SK-N-SH (cell line): ENCODE results near the gene SLC8B1. TPM values are rescaled to one million over a fixed set of nuclear protein-coding genes. Genes with fewer than 3 reads are reported as not detected.

Experiments
- CTCF ChIA-PET: fragments of 300-600, 350-600 bp; formaldehyde crosslinking; extraction: SDS; loops from one replicate; lab custom pipeline; 2021; lab: Yijun Ruan, JAX
- POLR2A ChIA-PET: fragments of 350-600 bp; sonication (Branson Sonifier 250); formaldehyde crosslinking; extraction: SDS; loops from one replicate; lab custom pipeline; 2020; ENCODE audit warnings: antibody characterized with exemption, inconsistent platforms; lab: Yijun Ruan, JAX
- DNase-seq: peaks from one replicate; pipeline ENCODE4 v3.0.0; 2012
- H2AFZ ChIP-seq: fragments of 200-600 bp; sonication (generic); 2 replicates; pipeline ENCODE4 v1.8.1; 2016; ENCODE audit warnings: antibody characterized with exemption, mild to moderate bottlenecking, low read depth
- H3F3A ChIP-seq: fragments of 200-600 bp; sonication (generic); replicated peaks from 2 replicates; pipeline ENCODE3; 2016; ENCODE audit warnings: antibody characterized with exemption, mild to moderate bottlenecking; ENCODE audit not compliant: insufficient read depth
- H3K27ac ChIP-seq, 2 experiments: fragments of 200-500 bp in 1 of 2; fragments of 200-600 bp in 1 of 2; sonication (Bioruptor generic) in 1 of 2; sonication (generic), shearing (Covaris generic) in 1 of 2; 2 replicates each; pipeline versions ENCODE4 v1.5.1 to v1.6.1; 2014 to 2016; ENCODE audit warnings: low read depth in 2 of 2, inconsistent platforms in 1 of 2, low read length in 1 of 2, mild to moderate bottlenecking in 1 of 2, mixed read lengths in 1 of 2
- H3K27me3 ChIP-seq: fragments of 200-600 bp; sonication (generic), shearing (Covaris generic); 2 replicates; pipeline ENCODE4 v1.6.1; 2016; ENCODE audit warnings: mixed run types; ENCODE audit not compliant: insufficient read depth
- H3K36me3 ChIP-seq, 2 experiments: fragments of 200-500 bp in 1 of 2; fragments of 200-600 bp in 1 of 2; sonication (Bioruptor generic) in 1 of 2; sonication (generic) in 1 of 2; replicated peaks in 1 of 2; 2 replicates each; pipeline versions ENCODE3 to v1.5.1; 2014 to 2016; ENCODE audit warnings: low read length in 1 of 2, mild to moderate bottlenecking in 1 of 2; ENCODE audit not compliant: insufficient read depth in 2 of 2, control insufficient read depth in 1 of 2
- H3K4me1 ChIP-seq, 2 experiments: fragments of 200-500 bp in 1 of 2; fragments of 200-600 bp in 1 of 2; sonication (Bioruptor generic) in 1 of 2; sonication (generic), shearing (Covaris generic) in 1 of 2; 2 replicates each; pipeline versions ENCODE4 v1.5.1 to v1.6.1; 2014 to 2016; ENCODE audit warnings: low read depth in 1 of 2, low read length in 1 of 2, mixed run types in 1 of 2; ENCODE audit not compliant: insufficient read depth in 2 of 2, control insufficient read depth in 1 of 2
- H3K4me2 ChIP-seq: fragments of 200-600 bp; sonication (generic), shearing (Covaris generic); 2 replicates; pipeline ENCODE4 v1.6.1; 2017; ENCODE audit warnings: mixed run types
- H3K4me3 ChIP-seq, 2 experiments: fragments of 200-500 bp in 1 of 2; fragments of 200-600 bp in 1 of 2; sonication (Bioruptor generic) in 1 of 2; sonication (generic), shearing (Covaris generic) in 1 of 2; 2 replicates each; pipeline versions ENCODE4 v1.5.1 to v1.8.1; 2014 to 2016; ENCODE audit warnings: low read depth in 2 of 2, inconsistent platforms in 1 of 2, low read length in 1 of 2, mild to moderate bottlenecking in 1 of 2, mixed read lengths in 1 of 2, moderate library complexity in 1 of 2
- H3K79me2 ChIP-seq: fragments of 200-600 bp; sonication (generic); 2 replicates; pipeline ENCODE4 v1.8.1; 2017; ENCODE audit warnings: mild to moderate bottlenecking; ENCODE audit not compliant: insufficient read depth
- H3K9ac ChIP-seq: fragments of 200-600 bp; sonication (generic); 2 replicates; pipeline ENCODE4 v1.6.1; 2017; ENCODE audit warnings: mixed run types
- H3K9me2 ChIP-seq: fragments of 200-600 bp; sonication (generic); 2 replicates; pipeline ENCODE4 v1.6.1; 2017; ENCODE audit warnings: mixed run types
- H3K9me3 ChIP-seq: fragments of 200-600 bp; sonication (generic); 2 replicates; pipeline ENCODE4 v1.6.1; 2017; ENCODE audit warnings: mixed run types, mild to moderate bottlenecking, moderate library complexity
- H4K20me1 ChIP-seq: fragments of 200-600 bp; sonication (generic); 2 replicates; pipeline ENCODE4 v1.6.1; 2017; ENCODE audit warnings: mild to moderate bottlenecking, mixed run types; ENCODE audit not compliant: insufficient read depth
- CHD2 ChIP-seq: fragments of 150-350 bp; IDR thresholded peaks from 2 replicates; pipeline ENCODE4 v1.6.1; 2018; ENCODE audit warnings: low read length; ENCODE audit not compliant: partially characterized antibody
- CTCF ChIP-seq: fragments of 200-600 bp; sonication (generic); IDR thresholded peaks from 2 replicates; pipeline ENCODE4 v1.6.1; 2017; ENCODE audit warnings: antibody characterized with exemption, mild to moderate bottlenecking, moderate library complexity
- EP300 ChIP-seq, 2 experiments: IDR thresholded peaks; 2 replicates each; pipeline versions ENCODE4 v1.4.0 to v1.6.1; 2012; ENCODE audit warnings: borderline replicate concordance in 1 of 2, low read depth in 1 of 2, low read length in 1 of 2
- FOXJ3 ChIP-seq: sonication (generic); formaldehyde crosslinking; IDR thresholded peaks from 2 replicates; pipeline ENCODE4 v1.5.1; 2020; ENCODE audit warnings: mild to moderate bottlenecking, missing genetic modification reagents
- GABPA ChIP-seq: IDR thresholded peaks from 2 replicates; pipeline ENCODE4 v1.4.0; 2012; ENCODE audit warnings: low read depth, mild to moderate bottlenecking
- JUND ChIP-seq: IDR thresholded peaks from 2 replicates; pipeline ENCODE4 v1.4.0; 2012
- MXI1 ChIP-seq: IDR thresholded peaks from 2 replicates; pipeline ENCODE4 v1.6.1; 2012; ENCODE audit warnings: mild to moderate bottlenecking, low read depth, low read length, improper control_type of control experiment
- NRF1 ChIP-seq: IDR thresholded peaks from 2 replicates; pipeline ENCODE4 v1.6.1; 2012; ENCODE audit warnings: low read depth, mild to moderate bottlenecking, low read length
- RAD21 ChIP-seq: IDR thresholded peaks from 2 replicates; pipeline ENCODE4 v1.6.1; 2012; ENCODE audit warnings: mild to moderate bottlenecking, low read length
- RCOR1 ChIP-seq: fragments of 150-350 bp; IDR thresholded peaks from 2 replicates; pipeline ENCODE4 v1.6.1; 2017; ENCODE audit warnings: antibody characterized with exemption, low read length
- TAF1 ChIP-seq: IDR thresholded peaks from 2 replicates; pipeline ENCODE4 v1.6.1; 2012; ENCODE audit warnings: low read depth, mild to moderate bottlenecking, low read length, moderate library complexity, borderline replicate concordance
- YY1 ChIP-seq: IDR thresholded peaks from 2 replicates; pipeline ENCODE4 v1.4.0; 2012; ENCODE audit warnings: low read depth, mild to moderate bottlenecking
- WGBS: methylation state at CpG from one replicate; pipeline ENCODE4 v1.1.6; 2017; ENCODE audit warnings: low lambda C conversion rate; 5-methylcytosine and 5-hydroxymethylcytosine counted together
- polyA plus RNA-seq, 3 experiments: library from polyadenylated mRNA; depleted of rRNA; stranded (reverse); fragments of >200 nt; gene quantifications; 2 replicates each; pipeline ENCODE4 v1.2.3, GENCODE V29; 2012
- TF ChIP-seq, protein P1 (sequence below): IDR thresholded peaks from 2 replicates; pipeline ENCODE4 v1.4.0; 2012; ENCODE audit warnings: low read depth, borderline replicate concordance

Gene SLC8B1
- polyA plus RNA-seq, 1 of the 3 experiments (the other 2 are of a cell fraction): 12.0 TPM

DNA sequence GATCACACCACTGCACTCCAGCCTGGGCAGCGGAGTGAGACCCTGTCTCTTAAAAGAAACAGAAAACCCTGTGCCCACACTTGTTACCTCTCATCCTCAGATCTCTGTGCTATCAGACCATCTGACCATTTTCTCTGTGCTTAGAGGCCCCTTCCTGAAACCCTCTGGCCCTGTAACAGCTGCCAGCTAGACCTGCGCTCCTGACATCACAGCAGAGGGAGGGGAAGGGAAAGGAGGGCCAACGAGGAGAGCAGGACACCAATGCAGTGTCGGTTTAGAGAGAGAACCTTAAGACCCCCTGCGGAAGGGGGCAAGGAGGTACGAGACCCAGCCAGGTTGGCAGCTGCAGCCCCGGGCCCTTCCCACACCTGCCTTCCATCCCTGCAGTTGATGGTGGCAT is 42.4 kb downstream of the SLC8B1 start:
- peaks cover 0 to 34% of the 10 kb centered on the region in 2 experiments for H3K36me3 ChIP-seq
- 88% methylated on average over 7 of the region's 7 CpGs for WGBS
- no peaks in the 10 kb centered on the region for H3K79me2 ChIP-seq
- no peaks in the 10 kb centered on the region for H3K27me3 ChIP-seq
- no peak overlapping the region for H3K4me2 ChIP-seq
- no peaks in the 10 kb centered on the region for H4K20me1 ChIP-seq
- TF ChIP-seq CTCF: no peak
- no peak for TF ChIP-seq NRF1
- no peak for TF ChIP-seq CHD2
- no peak for TF ChIP-seq GABPA
- no peak for TF ChIP-seq YY1
- TF ChIP-seq FOXJ3 (CRISPR knock-in tag): no peak
- TF ChIP-seq RAD21: no peak
- no peak for TF ChIP-seq MXI1
- no peak for TF ChIP-seq RCOR1
- TF ChIP-seq JUND: no peak
- no peak for TF ChIP-seq EP300 (IDR thresholded peaks at IDR 0.05; ENCODE audit: borderline replicate concordance in 1 of 2, low read depth in 1 of 2, low read length in 1 of 2)
- CTCF ChIA-PET: no interaction called here
- no peaks in the 10 kb centered on the region for H3K9me3 ChIP-seq
- no peak overlapping the region for H3K9ac ChIP-seq
- peaks cover 0 to 27% of the 10 kb centered on the region in 2 experiments; a peak in 1 of 4 replicates for H3K4me1 ChIP-seq
- peak; percentile 62 for DNase-seq
- H3F3A ChIP-seq: no peaks in the 10 kb centered on the region
- no peak overlapping the region for H3K4me3 ChIP-seq
- no peak overlapping the region for H2AFZ ChIP-seq
- POLR2A ChIA-PET: no interaction called here
- no peaks in the 10 kb centered on the region for H3K9me2 ChIP-seq
- H3K27ac ChIP-seq: peak overlapping the region in 1 of 2 experiments; percentile 79; a peak in 2 of 4 replicates

DNA sequence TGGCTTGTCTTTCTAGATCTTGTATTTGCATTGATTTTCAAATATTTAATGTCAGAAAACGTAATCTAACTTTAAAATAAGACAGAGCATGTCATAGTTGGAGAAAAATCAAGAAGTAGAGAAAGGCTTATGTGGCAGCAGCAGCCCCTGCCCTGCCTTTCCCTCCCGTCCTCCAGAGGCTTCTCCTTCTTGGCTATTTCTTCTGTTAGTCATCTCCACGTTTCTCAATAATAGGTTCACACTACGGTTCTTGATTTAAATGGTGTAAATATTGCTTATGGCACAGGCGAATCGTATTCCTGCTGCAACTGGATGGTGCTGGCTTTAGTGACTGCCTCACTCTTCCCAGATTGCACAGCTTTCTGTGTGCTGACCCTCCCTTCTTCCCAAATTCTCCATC is 42.8 kb downstream of the SLC8B1 start:
- no peak for DNase-seq
- ChIA-PET POLR2A (no interaction called here), CTCF (no interaction called here)
- peak overlapping the region in 1 of 2 experiments; percentile 79; a peak in 2 of 4 replicates for H3K27ac ChIP-seq
- no peaks in the 10 kb centered on the region for H3K79me2 ChIP-seq
- WGBS: 62% methylated on average over 6 of the region's 6 CpGs
- no peaks in the 10 kb centered on the region for H3F3A ChIP-seq
- no peaks in the 10 kb centered on the region for H3K9me3 ChIP-seq
- no peak overlapping the region for H3K4me2 ChIP-seq
- H3K4me1 ChIP-seq: peaks cover 0 to 27% of the 10 kb centered on the region in 2 experiments; a peak in 1 of 4 replicates
- no peak for TF ChIP-seq TAF1
- no peak for TF ChIP-seq YY1
- TF ChIP-seq, protein P1, sequence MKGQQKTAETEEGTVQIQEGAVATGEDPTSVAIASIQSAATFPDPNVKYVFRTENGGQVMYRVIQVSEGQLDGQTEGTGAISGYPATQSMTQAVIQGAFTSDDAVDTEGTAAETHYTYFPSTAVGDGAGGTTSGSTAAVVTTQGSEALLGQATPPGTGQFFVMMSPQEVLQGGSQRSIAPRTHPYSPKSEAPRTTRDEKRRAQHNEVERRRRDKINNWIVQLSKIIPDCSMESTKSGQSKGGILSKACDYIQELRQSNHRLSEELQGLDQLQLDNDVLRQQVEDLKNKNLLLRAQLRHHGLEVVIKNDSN: no peak
- no peaks in the 10 kb centered on the region for H4K20me1 ChIP-seq
- no peak overlapping the region for H2AFZ ChIP-seq
- H3K9me2 ChIP-seq: no peaks in the 10 kb centered on the region
- H3K36me3 ChIP-seq: peaks cover 0 to 34% of the 10 kb centered on the region in 2 experiments
- no peak overlapping the region for H3K4me3 ChIP-seq
- no peaks in the 10 kb centered on the region for H3K27me3 ChIP-seq
- H3K9ac ChIP-seq: no peak overlapping the region
